Keratinocyte (primary cell): ENCODE data around the gene HDAC1. TPM values are rescaled to one million over a fixed set of nuclear protein-coding genes. Genes with fewer than 3 reads are reported as not detected.

ENCODE experiments used
- DNase-seq: peaks from one replicate; pipeline ENCODE4 v3.0.0-alpha.2; 2011; ENCODE audit warnings: low read depth, missing footprints, low spot score
- FAIRE-seq: peaks from 2 replicates; lab custom pipeline; 2011; peaks lifted over from hg19 to GRCh38; lab: Jason Lieb, UNC
- H2AFZ ChIP-seq: 2 replicates; pipeline ENCODE4 v1.6.0; 2012; ENCODE audit warnings: low read length, control low read depth, inconsistent platforms; ENCODE audit not compliant: control insufficient read depth
- H3K27ac ChIP-seq: 2 replicates; pipeline ENCODE4 v1.5.1; 2011; ENCODE audit warnings: low read length; ENCODE audit not compliant: control insufficient read depth, insufficient read depth
- H3K27me3 ChIP-seq: 3 replicates; pipeline ENCODE4 v1.6.0; 2011; ENCODE audit warnings: low read length; ENCODE audit not compliant: control insufficient read depth, insufficient read depth; ENCODE audit errors: extremely low read depth
- H3K36me3 ChIP-seq, 2 experiments: 2 replicates in 1 of 2; 3 replicates in 1 of 2; pipeline ENCODE4 v1.5.1; 2011; ENCODE audit warnings: low read length in 2 of 2, mild to moderate bottlenecking in 1 of 2; ENCODE audit not compliant: control insufficient read depth in 2 of 2, insufficient read depth in 2 of 2; ENCODE audit errors: extremely low read depth in 1 of 2
- H3K4me1 ChIP-seq: 3 replicates; pipeline ENCODE4 v1.5.1; 2011; ENCODE audit warnings: low read length; ENCODE audit not compliant: control insufficient read depth, insufficient read depth; ENCODE audit errors: extremely low read depth
- H3K4me2 ChIP-seq: 3 replicates; pipeline ENCODE4 v1.6.0; 2011; ENCODE audit warnings: low read depth, low read length; ENCODE audit not compliant: control insufficient read depth, insufficient read depth; ENCODE audit errors: extremely low read depth
- H3K4me3 ChIP-seq, 3 experiments: fragments of 200-600 bp in 1 of 3; sonication (generic) in 1 of 3; 2 replicates in 2 of 3; 3 replicates in 1 of 3; pipeline ENCODE4 v1.5.1; 2011 to 2016; ENCODE audit warnings: low read length in 3 of 3, mild to moderate bottlenecking in 3 of 3, control low read depth in 2 of 3, inconsistent platforms in 1 of 3, low read depth in 1 of 3, mixed read lengths in 1 of 3, mixed run types in 1 of 3, moderate library complexity in 1 of 3; ENCODE audit not compliant: control insufficient read depth in 2 of 3, insufficient read depth in 2 of 3; ENCODE audit errors: extremely low read depth in 1 of 3
- H3K79me2 ChIP-seq: 2 replicates; pipeline ENCODE4 v1.6.0; 2012; ENCODE audit warnings: low read length; ENCODE audit not compliant: control insufficient read depth, insufficient read depth
- H3K9ac ChIP-seq: 3 replicates; pipeline ENCODE4 v1.6.0; 2011; ENCODE audit warnings: low read length; ENCODE audit not compliant: control insufficient read depth, insufficient read depth; ENCODE audit errors: extremely low read depth
- H3K9me1 ChIP-seq: 3 replicates; pipeline ENCODE4 v1.6.0; 2011; ENCODE audit warnings: low read length; ENCODE audit not compliant: control insufficient read depth, insufficient read depth; ENCODE audit errors: extremely low read depth
- H3K9me3 ChIP-seq: 2 replicates; pipeline ENCODE4 v1.5.1; 2012; ENCODE audit warnings: low read depth, low read length; ENCODE audit not compliant: control insufficient read depth
- H4K20me1 ChIP-seq: 3 replicates; pipeline ENCODE4 v1.6.0; 2011; ENCODE audit warnings: low read length; ENCODE audit not compliant: control insufficient read depth, insufficient read depth; ENCODE audit errors: extremely low read depth
- EZH2 ChIP-seq: IDR thresholded peaks from one replicate; pipeline ENCODE4 v1.6.1; 2012; ENCODE audit warnings: inconsistent platforms, mild to moderate bottlenecking, low read length, moderate library complexity
- dilution Hi-C: fragments of 300-500 bp; cut with MboI; formaldehyde crosslinking; loops from one replicate; pipeline ENCODE4 v1.7.0; 2020; ENCODE audit warnings: low sequenced_read_pairs; ENCODE audit not compliant: extremely low pct_ligation_motif_present
- polyA plus RNA-seq, 5 experiments: library from polyadenylated mRNA; depleted of rRNA in 3 of 5; stranded (reverse) in 3 of 5; stranded (forward) in 1 of 5; unstranded in 1 of 5; fragments of >200 nt; gene quantifications; 1 replicate in 1 of 5; 2 replicates in 3 of 5; 3 replicates in 1 of 5; pipeline versions ENCODE4 v1.2.1 to v1.2.3, GENCODE V29; 2011 to 2012; ENCODE audit warnings: missing spikeins in 2 of 5, low read depth in 1 of 5, low replicate concordance in 1 of 5
- TF ChIP-seq, protein P1 (sequence below), 3 experiments: IDR thresholded peaks in 1 of 3; conservative IDR thresholded peaks in 1 of 3; optimal IDR thresholded peaks in 1 of 3; 2 replicates in 2 of 3; 3 replicates in 1 of 3; pipeline versions ENCODE3 to v1.5.1; 2011; ENCODE audit warnings: low read length in 3 of 3, mild to moderate bottlenecking in 3 of 3, moderate library complexity in 2 of 3, control low read depth in 1 of 3, inconsistent platforms in 1 of 3; ENCODE audit not compliant: insufficient read depth in 2 of 3; ENCODE audit errors: extremely low read depth in 1 of 3

Gene HDAC1
- polyA plus RNA-seq, 1 donor (not counting 4 experiments of a cell fraction or from before 2014, with no cell fraction given), result 198 TPM

DNA sequence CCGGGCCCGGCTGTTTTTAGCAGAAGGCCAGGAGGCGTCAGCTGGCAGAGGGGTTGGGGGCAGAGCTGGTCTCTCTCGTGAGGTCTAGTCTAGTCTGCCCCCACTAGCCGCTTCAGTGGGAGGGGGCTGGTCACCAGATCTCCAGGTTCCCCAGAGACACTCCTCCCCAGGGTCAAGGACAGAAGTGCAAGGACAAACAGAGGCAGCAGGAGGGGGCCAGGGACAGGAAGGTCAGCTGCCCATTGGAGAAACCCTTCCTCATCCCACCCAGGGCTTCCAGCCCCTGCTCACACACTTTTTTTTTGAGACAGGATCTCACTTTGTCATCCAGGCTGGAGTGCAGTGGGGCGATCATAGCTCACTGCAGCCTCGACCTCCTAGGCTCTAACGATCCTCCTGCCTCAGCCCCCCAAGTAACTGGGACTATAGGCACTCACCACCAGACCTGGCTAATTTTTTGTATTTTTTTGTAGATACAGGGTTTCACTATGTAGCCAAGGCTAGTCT is 60.4 kb downstream of the HDAC1 start:
- peak overlapping the region; percentile 84 for H3K9ac ChIP-seq
- TF ChIP-seq, protein P1, sequence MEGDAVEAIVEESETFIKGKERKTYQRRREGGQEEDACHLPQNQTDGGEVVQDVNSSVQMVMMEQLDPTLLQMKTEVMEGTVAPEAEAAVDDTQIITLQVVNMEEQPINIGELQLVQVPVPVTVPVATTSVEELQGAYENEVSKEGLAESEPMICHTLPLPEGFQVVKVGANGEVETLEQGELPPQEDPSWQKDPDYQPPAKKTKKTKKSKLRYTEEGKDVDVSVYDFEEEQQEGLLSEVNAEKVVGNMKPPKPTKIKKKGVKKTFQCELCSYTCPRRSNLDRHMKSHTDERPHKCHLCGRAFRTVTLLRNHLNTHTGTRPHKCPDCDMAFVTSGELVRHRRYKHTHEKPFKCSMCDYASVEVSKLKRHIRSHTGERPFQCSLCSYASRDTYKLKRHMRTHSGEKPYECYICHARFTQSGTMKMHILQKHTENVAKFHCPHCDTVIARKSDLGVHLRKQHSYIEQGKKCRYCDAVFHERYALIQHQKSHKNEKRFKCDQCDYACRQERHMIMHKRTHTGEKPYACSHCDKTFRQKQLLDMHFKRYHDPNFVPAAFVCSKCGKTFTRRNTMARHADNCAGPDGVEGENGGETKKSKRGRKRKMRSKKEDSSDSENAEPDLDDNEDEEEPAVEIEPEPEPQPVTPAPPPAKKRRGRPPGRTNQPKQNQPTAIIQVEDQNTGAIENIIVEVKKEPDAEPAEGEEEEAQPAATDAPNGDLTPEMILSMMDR (optimal IDR thresholded peaks at IDR 0.05 in 1 of 3, IDR thresholded peaks at IDR 0.05 in 1 of 3, conservative IDR thresholded peaks at IDR 0.05 in 1 of 3; ENCODE audit: extremely low read depth in 1 of 3, insufficient read depth in 2 of 3, low read length in 3 of 3), result no peak
- no peak for TF ChIP-seq EZH2
- H3K27ac ChIP-seq, result no peak overlapping the region
- H3K36me3 ChIP-seq, result peaks cover 0 to 4% of the 10 kb centered on the region in 2 experiments
- no peak for FAIRE-seq
- DNase-seq, result no peak
- H3K9me1 ChIP-seq, result no peaks in the 10 kb centered on the region
- dilution Hi-C loops, result no loop called here
- no peaks in the 10 kb centered on the region for H4K20me1 ChIP-seq
- peak overlapping the region; percentile 93 for H3K4me2 ChIP-seq
- no peaks in the 10 kb centered on the region for H3K27me3 ChIP-seq
- H3K9me3 ChIP-seq, result no peaks in the 10 kb centered on the region
- peak overlapping the region; percentile 41 to 76 (median 60) for H3K4me3 ChIP-seq
- H3K4me1 ChIP-seq, result peaks cover 21% of the 10 kb centered on the region
- peak overlapping the region; percentile 80 for H2AFZ ChIP-seq
- H3K79me2 ChIP-seq, result no peaks in the 10 kb centered on the region

DNA sequence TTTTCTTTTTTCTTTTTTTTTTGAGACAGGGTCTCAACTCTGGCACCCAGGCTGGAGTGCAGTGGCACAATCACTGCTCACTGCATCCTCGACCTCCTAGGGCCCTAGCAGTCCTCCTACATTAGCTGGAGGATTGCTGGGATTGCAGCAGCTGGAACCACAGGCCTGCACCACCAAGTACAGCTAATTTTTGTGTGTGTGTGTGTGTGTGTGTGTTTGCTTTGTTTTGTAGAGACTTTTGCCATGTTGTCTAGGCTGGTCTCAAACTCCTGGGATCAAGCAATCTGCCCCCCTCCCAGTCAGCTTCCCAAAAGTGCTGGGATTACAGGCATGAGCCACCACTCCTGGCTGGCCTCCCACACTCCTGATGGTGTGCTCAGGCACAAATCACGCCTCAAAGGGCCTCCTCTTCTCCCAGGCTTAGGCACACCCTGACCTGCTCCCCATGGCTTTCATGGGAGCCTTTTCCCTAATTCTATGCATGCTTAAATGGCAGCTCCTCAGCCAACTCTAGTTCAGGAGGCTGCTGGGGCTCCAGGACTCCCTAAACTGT is 61.0 kb downstream of the HDAC1 start:
- no peaks in the 10 kb centered on the region for H3K9me3 ChIP-seq
- dilution Hi-C loops, result no loop called here
- FAIRE-seq (no peak), DNase-seq (no peak)
- TF ChIP-seq, protein P1 (optimal IDR thresholded peaks at IDR 0.05 in 1 of 3, IDR thresholded peaks at IDR 0.05 in 1 of 3, conservative IDR thresholded peaks at IDR 0.05 in 1 of 3; ENCODE audit: extremely low read depth in 1 of 3, insufficient read depth in 2 of 3, low read length in 3 of 3), result no peak
- TF ChIP-seq EZH2, result no peak
- H3K79me2 ChIP-seq, result no peaks in the 10 kb centered on the region
- H3K4me3 ChIP-seq, result no peak overlapping the region
- H3K9ac ChIP-seq, result no peak overlapping the region
- peak overlapping the region; percentile 93 for H3K4me2 ChIP-seq
- peaks cover 0 to 4% of the 10 kb centered on the region in 2 experiments for H3K36me3 ChIP-seq
- H3K27me3 ChIP-seq, result no peaks in the 10 kb centered on the region
- H3K9me1 ChIP-seq, result no peaks in the 10 kb centered on the region
- no peak overlapping the region for H2AFZ ChIP-seq
- no peaks in the 10 kb centered on the region for H4K20me1 ChIP-seq
- H3K27ac ChIP-seq, result no peak overlapping the region
- peaks cover 21% of the 10 kb centered on the region for H3K4me1 ChIP-seq
